HepG2 (cell line): ENCODE measurements around the gene CAP2. TPM values are rescaled to one million over a fixed set of nuclear protein-coding genes. Genes with fewer than 3 reads are reported as not detected.

ENCODE experiments used
- ATAC-seq: fragments of 200-7000 bp; cut with Tn5 transposase; 3 replicates; pipeline ENCODE4 v1.9.1; 2020; ENCODE audit warnings: mild to moderate bottlenecking, moderate library complexity
- BruUV-seq: library from RNA; stranded (reverse); fragments of 400-500 nt; replicated peaks from 2 replicates; lab custom pipeline; 2021; lab: Mats Ljungman, UMichigan
- CTCF ChIA-PET: fragments of 300-600 bp; formaldehyde crosslinking; extraction: SDS; loops from one replicate; lab custom pipeline; 2021; ENCODE audit warnings: low total read pairs, inconsistent platforms, low intra/inter-chr PET ratio; lab: Yijun Ruan, JAX
- POLR2A ChIA-PET: fragments of 350-600 bp; sonication (Branson Sonifier 250); formaldehyde crosslinking; loops from one replicate; lab custom pipeline; 2020; ENCODE audit warnings: antibody characterized with exemption, inconsistent platforms; lab: Yijun Ruan, JAX
- DNase-seq: peaks from one replicate; pipeline ENCODE4 v3.0.0-alpha.2; 2015; ENCODE audit warnings: low spot score
- FAIRE-seq: peaks from 3 replicates; lab custom pipeline; 2011; peaks lifted over from hg19 to GRCh38; lab: Jason Lieb, UNC
- H2AFZ ChIP-seq: one replicate; pipeline ENCODE4 v1.6.1; 2011; ENCODE audit warnings: low read length, inconsistent platforms
- H3K27ac ChIP-seq: fragments of 300-600 bp; 3 replicates; pipeline ENCODE4 v1.8.0; 2011; ENCODE audit warnings: mixed run types, mild to moderate bottlenecking, mixed read lengths, low read length, inconsistent platforms; ENCODE audit not compliant: insufficient read depth; ENCODE audit errors: extremely low read length
- H3K27me3 ChIP-seq, 2 experiments: fragments of 200-600 bp in 1 of 2; 2 replicates in 1 of 2; 3 replicates in 1 of 2; pipeline versions ENCODE4 v1.6.0 to v1.8.0; 2011; ENCODE audit warnings: low read length in 2 of 2, mild to moderate bottlenecking in 2 of 2, moderate library complexity in 2 of 2, inconsistent platforms in 1 of 2; ENCODE audit not compliant: insufficient read depth in 2 of 2, control insufficient read depth in 1 of 2
- H3K36me3 ChIP-seq, 2 experiments: fragments of 200-600 bp in 1 of 2; replicated peaks in 1 of 2; 2 replicates in 1 of 2; 3 replicates in 1 of 2; pipeline versions ENCODE4 v1.5.1 to v1.8.0; 2011; ENCODE audit warnings: low read length in 2 of 2, inconsistent platforms in 1 of 2; ENCODE audit not compliant: insufficient read depth in 2 of 2, control insufficient read depth in 1 of 2
- H3K4me1 ChIP-seq: 2 replicates; pipeline ENCODE4 v1.5.1; 2012; ENCODE audit warnings: low read length, inconsistent platforms; ENCODE audit not compliant: insufficient read depth
- H3K4me2 ChIP-seq: 2 replicates; pipeline ENCODE4 v1.6.0; 2011; ENCODE audit warnings: low read depth, low read length, inconsistent platforms
- H3K4me3 ChIP-seq, 3 experiments: fragments of 200-600 bp in 1 of 3; sonication (generic), shearing (Covaris generic) in 1 of 3; replicated peaks in 1 of 3; 2 replicates each; pipeline ENCODE4 v1.5.1; 2011 to 2016; ENCODE audit warnings: low read length in 3 of 3, inconsistent platforms in 2 of 3, low read depth in 2 of 3, mild to moderate bottlenecking in 2 of 3, control low read depth in 1 of 3, mixed read lengths in 1 of 3; ENCODE audit not compliant: insufficient read depth in 1 of 3
- H3K79me2 ChIP-seq: one replicate; pipeline ENCODE4 v1.6.1; 2011; ENCODE audit warnings: low read length, inconsistent platforms; ENCODE audit not compliant: insufficient read depth
- H3K9ac ChIP-seq: 2 replicates; pipeline ENCODE4 v1.6.0; 2011; ENCODE audit warnings: mild to moderate bottlenecking, low read depth, low read length, inconsistent platforms; ENCODE audit not compliant: insufficient read depth
- H3K9me3 ChIP-seq: 2 replicates; pipeline ENCODE4 v1.5.1; 2012; ENCODE audit warnings: mild to moderate bottlenecking, low read length
- H4K20me1 ChIP-seq: 2 replicates; pipeline ENCODE4 v1.6.0; 2011; ENCODE audit warnings: inconsistent platforms, mild to moderate bottlenecking, low read length, moderate library complexity; ENCODE audit not compliant: insufficient read depth
- BATF2 ChIP-seq: sonication (generic); formaldehyde crosslinking; IDR thresholded peaks from 2 replicates; pipeline ENCODE4 v1.8.0; 2022; ENCODE audit warnings: mild to moderate bottlenecking, missing genetic modification reagents, moderate library complexity
- CHCHD3 ChIP-seq: sonication (generic); formaldehyde crosslinking; IDR thresholded peaks from 2 replicates; pipeline ENCODE4 v1.8.0; 2022; ENCODE audit warnings: mild to moderate bottlenecking, missing genetic modification reagents, moderate library complexity
- DRAP1 ChIP-seq: IDR thresholded peaks from 2 replicates; pipeline ENCODE4 v1.6.1; 2016; ENCODE audit warnings: missing genetic modification reagents, missing compliant biosample characterization
- GPBP1L1 ChIP-seq: sonication (generic); formaldehyde crosslinking; IDR thresholded peaks from 2 replicates; pipeline ENCODE4 v1.5.0; 2020; ENCODE audit warnings: mild to moderate bottlenecking, missing genetic modification reagents
- KDM5A ChIP-seq: fragments of 200-600 bp; sonication (generic); IDR thresholded peaks from 2 replicates; pipeline ENCODE4 v1.7.0; 2018; ENCODE audit warnings: antibody characterized with exemption, mild to moderate bottlenecking, low read length, borderline replicate concordance
- MTF2 ChIP-seq: sonication (generic); formaldehyde crosslinking; IDR thresholded peaks from 2 replicates; pipeline ENCODE4 v1.5.0; 2020; ENCODE audit warnings: missing genetic modification reagents, borderline replicate concordance
- REL ChIP-seq: sonication (generic); formaldehyde crosslinking; conservative IDR thresholded peaks from 2 replicates; pipeline ENCODE4 v1.8.0; 2022; ENCODE audit warnings: mild to moderate bottlenecking, missing genetic modification reagents, moderate library complexity
- REXO4 ChIP-seq: sonication (generic); formaldehyde crosslinking; IDR thresholded peaks from 2 replicates; pipeline ENCODE4 v1.8.0; 2022; ENCODE audit warnings: missing genetic modification reagents, mild to moderate bottlenecking, borderline replicate concordance
- SAFB2 ChIP-seq: sonication (generic); formaldehyde crosslinking; IDR thresholded peaks from 2 replicates; pipeline ENCODE4 v1.5.1; 2020; ENCODE audit warnings: missing genetic modification reagents, low read depth, mild to moderate bottlenecking, borderline replicate concordance
- TEF ChIP-seq: sonication (generic); formaldehyde crosslinking; IDR thresholded peaks from 2 replicates; pipeline ENCODE4 v1.5.0; 2020; ENCODE audit warnings: missing genetic modification reagents
- TFE3 ChIP-seq: IDR thresholded peaks from 2 replicates; pipeline ENCODE4 v1.6.1; 2016
- ZFP36L1 ChIP-seq: sonication (generic); formaldehyde crosslinking; IDR thresholded peaks from 2 replicates; pipeline ENCODE4 v1.8.0; 2022; ENCODE audit warnings: mild to moderate bottlenecking, missing genetic modification reagents, moderate library complexity
- ZNF446 ChIP-seq: sonication (generic); formaldehyde crosslinking; IDR thresholded peaks from 2 replicates; pipeline ENCODE4 v1.5.0; 2020; ENCODE audit warnings: mild to moderate bottlenecking, missing genetic modification reagents
- WGBS: methylation state at CpG from one replicate; pipeline ENCODE4 v1.1.6; 2017; ENCODE audit warnings: low lambda C conversion rate; 5-methylcytosine and 5-hydroxymethylcytosine counted together
- in situ Hi-C: cut with HindIII; loops from 2 replicates; pipeline ENCODE4 v1.10.0; 2017; ENCODE audit warnings: low pct_unique_long_range_greater_than_20kb; ENCODE audit not compliant: extremely low pct_ligation_motif_present
- intact Hi-C: fragments of 100-400 bp; cut with micrococcal nuclease; formaldehyde crosslinking; loops from one replicate; pipeline ENCODE4 v1.10.0; 2022; ENCODE audit not compliant: unreplicated experiment
- polyA plus RNA-seq, 8 experiments: library from polyadenylated mRNA; depleted of rRNA in 3 of 8; stranded (reverse) in 7 of 8; unstranded in 1 of 8; fragments of >200 nt; fragmentation: Illumina TruSeq in 4 of 8; extraction: Trizol in 4 of 8; gene quantifications; 2 replicates each; pipeline versions ENCODE4 v1.2.1 to v1.2.3, GENCODE V29; 2011 to 2016; ENCODE audit warnings: low read depth in 4 of 8, missing spikeins in 1 of 8, mixed read lengths in 1 of 8; ENCODE audit not compliant: insufficient read depth in 1 of 8
- total RNA-seq, 5 experiments: library from RNA; depleted of rRNA; stranded (reverse); fragments of >200 nt; fragmentation: Illumina TruSeq; extraction: Trizol; gene quantifications; 2 replicates each; pipeline ENCODE4 v1.2.3, GENCODE V29; 2016; ENCODE audit warnings: low read depth in 1 of 5

CAP2 gene
- total and polyA plus RNA-seq, 2 of the 13 experiments (the other 11 are each of a cell fraction or from before 2014, with no cell fraction given) = 7.9 to 53.1 TPM

GRCh38 chr6:17365961-17366360, 27.4 kb upstream of the CAP2 start:
- H3K27me3 ChIP-seq = no peaks in the 10 kb centered on the region
- H4K20me1 ChIP-seq = no peaks in the 10 kb centered on the region
- H3K36me3 ChIP-seq = no peaks in the 10 kb centered on the region
- no peak overlapping the region for H3K4me2 ChIP-seq
- no peak overlapping the region for H2AFZ ChIP-seq
- no peak for FAIRE-seq
- H3K9me3 ChIP-seq = peaks cover 10% of the 10 kb centered on the region; the same call in 1 of the 2 replicates
- no peaks in the 10 kb centered on the region for H3K79me2 ChIP-seq
- 0 out of 2 replicates have a peak, but pooled peaks have one; percentile 18 for TF ChIP-seq TFE3 (CRISPR knock-in tag)
- no peak for TF ChIP-seq SAFB2 (CRISPR knock-in tag)
- no peak for ATAC-seq
- CTCF ChIA-PET = no interaction called here
- intact Hi-C loops = no loop called here
- no peak overlapping the region for H3K9ac ChIP-seq
- DNase-seq = no peak
- in situ Hi-C loops = no loop called here
- POLR2A ChIA-PET = no interaction called here
- peaks cover 14% of the 10 kb centered on the region; the same call in 1 of the 2 replicates for H3K4me1 ChIP-seq
- no peak overlapping the region for H3K4me3 ChIP-seq
- H3K27ac ChIP-seq = no peak overlapping the region
- no TSS peak for BruUV-seq

GRCh38 chr6:17367868-17368267, 25.5 kb upstream of the CAP2 start:
- DNase-seq (no peak), FAIRE-seq (no peak), ATAC-seq (no peak)
- peaks cover 10% of the 10 kb centered on the region; the same call in 1 of the 2 replicates for H3K9me3 ChIP-seq
- no peaks in the 10 kb centered on the region for H3K36me3 ChIP-seq
- H3K27me3 ChIP-seq = no peaks in the 10 kb centered on the region
- H3K27ac ChIP-seq = no peak overlapping the region
- CTCF ChIA-PET = no interaction called here
- no peak overlapping the region for H3K4me3 ChIP-seq
- H4K20me1 ChIP-seq = no peaks in the 10 kb centered on the region
- in situ Hi-C loops = no loop called here
- intact Hi-C loops = no loop called here
- POLR2A ChIA-PET = no interaction called here
- H3K4me2 ChIP-seq = no peak overlapping the region
- no peak overlapping the region for H2AFZ ChIP-seq
- no peak overlapping the region for H3K9ac ChIP-seq
- 62% methylated on average over 1 of the region's 1 CpG for WGBS
- no TSS peak for BruUV-seq
- no peaks in the 10 kb centered on the region for H3K79me2 ChIP-seq
- H3K4me1 ChIP-seq = peaks cover 13% of the 10 kb centered on the region; the same call in 1 of the 2 replicates
- TF ChIP-seq ZFP36L1 (CRISPR knock-in tag) (no peak), ZNF446 (CRISPR knock-in tag) (no peak), DRAP1 (CRISPR knock-in tag) (no peak), REL (CRISPR knock-in tag) (no peak), MTF2 (CRISPR knock-in tag) (no peak), TEF (CRISPR knock-in tag) (no peak), KDM5A (no peak), CHCHD3 (CRISPR knock-in tag) (no peak), REXO4 (CRISPR knock-in tag) (no peak), GPBP1L1 (CRISPR knock-in tag) (no peak), BATF2 (CRISPR knock-in tag) (no peak)
